AG09319 (cell line): ENCODE results near the gene HOXA10.

ENCODE experiments used
- DNase-seq: peaks from one replicate; pipeline ENCODE4 v3.0.0-alpha.2; 2010; ENCODE audit warnings: low read depth; ENCODE audit errors: extremely low read depth
- TF ChIP-seq, protein P1 (sequence below): IDR thresholded peaks from 2 replicates; pipeline ENCODE4 v1.5.1; 2011; ENCODE audit warnings: low read depth, mild to moderate bottlenecking, inconsistent platforms, low read length, moderate library complexity

HOXA10 gene

DNA sequence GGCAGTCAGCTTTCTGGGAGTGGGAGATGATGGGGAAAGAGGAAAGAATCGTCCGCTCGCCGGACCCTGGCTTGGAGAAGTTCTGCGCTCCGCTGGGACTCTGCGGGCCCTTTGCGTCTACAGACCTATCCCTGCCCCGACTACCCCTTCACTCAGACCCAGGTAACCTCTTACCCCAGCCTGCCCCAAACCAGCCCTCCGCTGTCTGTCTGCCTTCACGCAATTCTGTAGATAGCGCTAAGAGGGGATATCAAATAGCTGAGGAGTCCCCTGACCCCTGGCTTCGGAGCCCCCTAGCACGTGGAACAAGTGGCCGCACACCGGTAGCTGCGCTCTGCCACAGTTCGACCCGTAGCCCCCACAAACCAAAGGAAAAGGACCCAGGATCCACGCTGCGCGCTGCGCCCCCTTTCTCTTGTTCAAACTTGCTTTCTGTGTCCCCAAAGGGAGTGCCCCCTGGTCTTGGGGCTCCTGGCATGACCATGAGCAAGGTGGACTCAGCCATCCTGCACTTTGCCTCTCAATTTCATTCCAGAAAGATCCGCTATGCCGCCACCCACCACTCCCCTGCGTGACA, 50.6 kb downstream of the HOXA10 start:
- no peak for DNase-seq
- TF ChIP-seq, protein P1, sequence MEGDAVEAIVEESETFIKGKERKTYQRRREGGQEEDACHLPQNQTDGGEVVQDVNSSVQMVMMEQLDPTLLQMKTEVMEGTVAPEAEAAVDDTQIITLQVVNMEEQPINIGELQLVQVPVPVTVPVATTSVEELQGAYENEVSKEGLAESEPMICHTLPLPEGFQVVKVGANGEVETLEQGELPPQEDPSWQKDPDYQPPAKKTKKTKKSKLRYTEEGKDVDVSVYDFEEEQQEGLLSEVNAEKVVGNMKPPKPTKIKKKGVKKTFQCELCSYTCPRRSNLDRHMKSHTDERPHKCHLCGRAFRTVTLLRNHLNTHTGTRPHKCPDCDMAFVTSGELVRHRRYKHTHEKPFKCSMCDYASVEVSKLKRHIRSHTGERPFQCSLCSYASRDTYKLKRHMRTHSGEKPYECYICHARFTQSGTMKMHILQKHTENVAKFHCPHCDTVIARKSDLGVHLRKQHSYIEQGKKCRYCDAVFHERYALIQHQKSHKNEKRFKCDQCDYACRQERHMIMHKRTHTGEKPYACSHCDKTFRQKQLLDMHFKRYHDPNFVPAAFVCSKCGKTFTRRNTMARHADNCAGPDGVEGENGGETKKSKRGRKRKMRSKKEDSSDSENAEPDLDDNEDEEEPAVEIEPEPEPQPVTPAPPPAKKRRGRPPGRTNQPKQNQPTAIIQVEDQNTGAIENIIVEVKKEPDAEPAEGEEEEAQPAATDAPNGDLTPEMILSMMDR = no peak

DNA sequence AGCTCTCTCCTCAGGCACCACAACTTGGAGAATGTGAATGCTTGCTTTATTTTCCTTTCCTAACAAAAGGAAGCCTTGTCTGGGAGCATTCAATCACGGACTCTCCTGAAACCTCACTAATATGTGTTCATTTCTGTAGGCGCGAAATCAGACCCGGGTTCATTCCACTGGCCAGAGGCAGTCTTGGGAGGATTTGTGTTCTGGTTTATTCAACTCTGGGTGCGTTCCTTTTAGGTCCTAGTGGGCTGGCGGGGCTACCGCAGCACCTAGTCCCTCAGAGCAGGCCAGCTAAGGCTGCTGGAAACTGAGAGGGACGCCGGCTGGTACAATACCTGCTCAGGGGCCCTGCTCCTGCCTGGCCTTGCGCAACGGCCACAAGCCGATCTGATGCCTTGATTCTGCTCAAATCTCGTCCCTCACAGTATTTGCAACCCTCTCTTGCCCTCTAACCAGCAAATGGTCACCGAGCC, 51.1 kb downstream of the HOXA10 start:
- TF ChIP-seq, protein P1 = no peak
- no peak for DNase-seq

DNA sequence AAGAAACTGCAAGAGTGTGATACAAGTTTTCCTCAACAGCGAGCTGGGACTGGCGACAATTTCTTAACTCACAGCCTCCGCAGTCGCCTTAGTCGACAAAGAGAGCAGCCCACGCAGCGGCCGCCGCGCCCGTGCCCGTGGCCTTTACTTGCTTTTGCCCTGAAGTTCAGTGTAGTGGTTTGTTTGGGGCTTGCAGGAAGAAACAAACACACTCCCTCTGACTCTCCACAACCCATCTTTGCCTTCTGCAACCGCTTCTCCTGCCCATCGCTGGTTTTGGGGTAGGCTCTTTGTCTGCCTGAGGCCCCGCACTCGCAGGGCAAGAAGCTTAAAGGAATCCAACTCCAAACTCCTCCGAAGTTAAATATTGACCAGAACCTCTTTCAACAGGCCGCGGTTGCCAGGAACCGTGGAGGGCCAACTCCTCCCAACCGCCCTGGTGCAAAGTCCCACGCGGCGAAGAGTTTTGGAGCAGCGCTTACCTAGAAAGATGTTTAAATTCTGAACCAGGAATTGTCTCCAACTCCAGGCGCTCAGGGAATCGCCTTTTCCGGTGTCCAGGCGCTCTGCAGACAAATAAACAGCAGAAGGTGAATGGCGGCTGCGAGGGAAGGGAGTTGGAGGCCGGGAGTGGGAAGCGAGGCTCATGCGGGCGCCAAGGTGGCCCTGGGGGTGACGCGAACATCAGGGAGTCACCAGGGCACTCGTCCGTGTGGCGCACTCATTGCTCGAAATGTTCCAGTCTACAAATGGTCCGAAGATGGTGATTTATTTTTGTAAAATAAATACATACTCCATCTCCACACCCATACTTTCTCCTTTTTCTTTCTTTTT, 51.8 kb downstream of the HOXA10 start:
- no peak for DNase-seq
- TF ChIP-seq, protein P1 = no peak

DNA sequence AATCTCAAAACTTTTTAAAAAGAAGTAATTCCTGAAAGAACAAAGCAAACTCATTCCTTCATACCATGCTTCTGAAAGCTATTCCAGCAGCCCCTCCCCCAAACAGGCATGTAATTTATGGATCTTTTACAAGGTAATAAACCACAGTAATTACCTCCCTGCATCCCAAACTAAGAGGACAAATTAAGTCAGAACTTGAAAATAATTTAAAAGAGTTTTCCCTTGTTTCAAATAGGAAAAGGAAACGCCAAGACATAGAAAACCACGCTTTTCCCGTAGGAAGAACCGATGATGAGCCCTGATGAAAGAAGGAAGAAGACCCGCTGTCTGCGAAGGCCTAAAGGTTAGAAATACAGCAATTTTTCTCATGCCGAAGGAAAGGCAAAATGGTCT, 52.4 kb downstream of the HOXA10 start:
- no peak for DNase-seq
- TF ChIP-seq, protein P1 = no peak
